Liver (tissue), 9 donors: ENCODE results near the gene UBXN1. TPM values are rescaled to one million over a fixed set of nuclear protein-coding genes. Genes with fewer than 3 reads are reported as not detected.

ENCODE experiments used
- DNase-seq: peaks from one replicate; pipeline ENCODE4 v3.0.0-alpha.2; 2017; ENCODE audit warnings: low spot score
- H3K27ac ChIP-seq, 2 donors: one replicate each; pipeline ENCODE4 v1.7.0; 2013; ENCODE audit warnings: inconsistent platforms in 2 of 2, low read length in 2 of 2, control low read depth in 1 of 2, low read depth in 1 of 2, mild to moderate bottlenecking in 1 of 2
- H3K27me3 ChIP-seq, 4 donors: one replicate each; pipeline versions ENCODE4 v1.6.1 to v1.7.0; 2013; ENCODE audit warnings: low read length in 3 of 4, inconsistent platforms in 1 of 4, mild to moderate bottlenecking in 1 of 4, moderate library complexity in 1 of 4; ENCODE audit not compliant: control insufficient read depth in 4 of 4, insufficient read depth in 4 of 4
- H3K36me3 ChIP-seq, 4 donors: one replicate each; pipeline versions ENCODE4 v1.6.1 to v1.7.0; 2013; ENCODE audit warnings: low read length in 3 of 4, mild to moderate bottlenecking in 3 of 4, low read depth in 1 of 4, moderate library complexity in 1 of 4; ENCODE audit not compliant: control insufficient read depth in 4 of 4, insufficient read depth in 3 of 4
- H3K4me1 ChIP-seq, 4 donors: one replicate each; pipeline versions ENCODE4 v1.6.1 to v1.7.0; 2013; ENCODE audit warnings: low read length in 3 of 4, mild to moderate bottlenecking in 3 of 4, moderate library complexity in 1 of 4; ENCODE audit not compliant: control insufficient read depth in 4 of 4, insufficient read depth in 4 of 4
- H3K4me3 ChIP-seq, 3 donors: one replicate each; pipeline versions ENCODE4 v1.6.1 to v1.7.0; 2013; ENCODE audit warnings: low read length in 3 of 3, control low read depth in 1 of 3, low read depth in 1 of 3, mild to moderate bottlenecking in 1 of 3
- H3K9ac ChIP-seq, 2 donors: one replicate each; pipeline ENCODE4 v1.7.0; 2013; ENCODE audit warnings: low read length in 2 of 2, mild to moderate bottlenecking in 2 of 2, moderate library complexity in 2 of 2, control low read depth in 1 of 2, low read depth in 1 of 2
- H3K9me3 ChIP-seq, 4 donors: one replicate each; pipeline versions ENCODE4 v1.6.1 to v1.7.0; 2013; ENCODE audit warnings: low read length in 3 of 4; ENCODE audit not compliant: control insufficient read depth in 4 of 4
- FOXA2 ChIP-seq: IDR thresholded peaks from 2 replicates; pipeline ENCODE4 v1.6.1; 2016; ENCODE audit warnings: antibody characterized with exemption
- HNF4G ChIP-seq: IDR thresholded peaks from 2 replicates; pipeline ENCODE4 v1.6.1; 2016; ENCODE audit warnings: antibody characterized with exemption
- RAD21 ChIP-seq, 2 donors: IDR thresholded peaks; 2 replicates each; pipeline ENCODE4 v1.6.1; 2016; ENCODE audit warnings: antibody characterized with exemption in 2 of 2, mild to moderate bottlenecking in 2 of 2
- SP1 ChIP-seq: IDR thresholded peaks from 2 replicates; pipeline ENCODE4 v1.6.1; 2018; ENCODE audit warnings: antibody characterized with exemption, mild to moderate bottlenecking
- YY1 ChIP-seq: IDR thresholded peaks from 2 replicates; pipeline ENCODE4 v1.6.1; 2016; ENCODE audit warnings: antibody characterized with exemption, mild to moderate bottlenecking
- WGBS: extraction: QIAGEN DNeasy Blood & Tissue Kit; methylation state at CpG from one replicate; pipeline ENCODE4 v1.1.7; 2013; 5-methylcytosine and 5-hydroxymethylcytosine counted together
- polyA plus RNA-seq, 2 donors: library from polyadenylated mRNA; stranded (reverse) in 1 of 2; unstranded in 1 of 2; fragments of 200-250 nt in 1 of 2; fragments of >200 nt in 1 of 2; fragmentation: Nextera tagmentation in 1 of 2; extraction: Ambion mirVana in 1 of 2; gene quantifications; one replicate each; pipeline versions ENCODE4 v1.2.1 to v1.2.3, GENCODE V29; 2013 to 2015
- total RNA-seq, 2 donors: library from RNA; depleted of rRNA; stranded (reverse); fragments of >200 nt; gene quantifications; one replicate each; pipeline ENCODE4 v1.2.3, GENCODE V29; 2014
- TF ChIP-seq, protein P1 (sequence below): IDR thresholded peaks from 2 replicates; pipeline ENCODE4 v1.6.1; 2016; ENCODE audit warnings: antibody characterized with exemption, mild to moderate bottlenecking
- TF ChIP-seq, protein P2 (sequence below): fragments of 150-350 bp; IDR thresholded peaks from 2 replicates; pipeline ENCODE4 v1.5.1; 2017; ENCODE audit warnings: improper control_type of control experiment, low read depth, low read length; ENCODE audit not compliant: missing input control
- TF ChIP-seq, protein P3 (sequence below): IDR thresholded peaks from 2 replicates; pipeline ENCODE4 v1.6.1; 2016; ENCODE audit warnings: antibody characterized with exemption
- donor health status: healthy.
- donor health status: healthy.
- donor health status: healthy.
- donor health status: healthy.
- donor health status: healthy.

Gene UBXN1
- total and polyA plus RNA-seq, 4 donors: 31.4 to 45.7 (median 41.2) TPM

DNA sequence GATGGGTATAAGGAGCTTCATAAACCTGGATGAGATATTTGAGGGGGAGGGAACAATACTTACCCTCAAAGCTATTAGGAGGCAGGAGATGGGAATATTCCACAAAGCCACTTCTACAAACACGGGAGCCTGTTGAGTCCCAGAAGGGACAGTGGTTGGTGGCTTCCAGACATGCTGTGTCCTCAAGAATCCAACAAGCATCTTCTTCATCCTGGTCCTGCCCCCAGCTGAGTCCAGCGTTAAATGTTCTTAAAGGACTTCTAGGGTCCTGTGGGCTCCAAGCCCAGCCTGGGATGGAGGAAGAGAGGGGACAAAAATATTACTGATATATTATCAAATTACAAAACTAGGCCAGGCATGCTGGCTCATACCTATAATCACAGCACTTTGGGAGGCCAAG lies 11.4 kb downstream of the UBXN1 start:
- TF ChIP-seq, protein P1, sequence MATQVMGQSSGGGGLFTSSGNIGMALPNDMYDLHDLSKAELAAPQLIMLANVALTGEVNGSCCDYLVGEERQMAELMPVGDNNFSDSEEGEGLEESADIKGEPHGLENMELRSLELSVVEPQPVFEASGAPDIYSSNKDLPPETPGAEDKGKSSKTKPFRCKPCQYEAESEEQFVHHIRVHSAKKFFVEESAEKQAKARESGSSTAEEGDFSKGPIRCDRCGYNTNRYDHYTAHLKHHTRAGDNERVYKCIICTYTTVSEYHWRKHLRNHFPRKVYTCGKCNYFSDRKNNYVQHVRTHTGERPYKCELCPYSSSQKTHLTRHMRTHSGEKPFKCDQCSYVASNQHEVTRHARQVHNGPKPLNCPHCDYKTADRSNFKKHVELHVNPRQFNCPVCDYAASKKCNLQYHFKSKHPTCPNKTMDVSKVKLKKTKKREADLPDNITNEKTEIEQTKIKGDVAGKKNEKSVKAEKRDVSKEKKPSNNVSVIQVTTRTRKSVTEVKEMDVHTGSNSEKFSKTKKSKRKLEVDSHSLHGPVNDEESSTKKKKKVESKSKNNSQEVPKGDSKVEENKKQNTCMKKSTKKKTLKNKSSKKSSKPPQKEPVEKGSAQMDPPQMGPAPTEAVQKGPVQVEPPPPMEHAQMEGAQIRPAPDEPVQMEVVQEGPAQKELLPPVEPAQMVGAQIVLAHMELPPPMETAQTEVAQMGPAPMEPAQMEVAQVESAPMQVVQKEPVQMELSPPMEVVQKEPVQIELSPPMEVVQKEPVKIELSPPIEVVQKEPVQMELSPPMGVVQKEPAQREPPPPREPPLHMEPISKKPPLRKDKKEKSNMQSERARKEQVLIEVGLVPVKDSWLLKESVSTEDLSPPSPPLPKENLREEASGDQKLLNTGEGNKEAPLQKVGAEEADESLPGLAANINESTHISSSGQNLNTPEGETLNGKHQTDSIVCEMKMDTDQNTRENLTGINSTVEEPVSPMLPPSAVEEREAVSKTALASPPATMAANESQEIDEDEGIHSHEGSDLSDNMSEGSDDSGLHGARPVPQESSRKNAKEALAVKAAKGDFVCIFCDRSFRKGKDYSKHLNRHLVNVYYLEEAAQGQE: no peak
- TF ChIP-seq SP1 (no peak), YY1 (no peak)
- Histone ChIP-seq H3K9ac (no peak overlapping the region), H3K4me3 (no peak overlapping the region), H3K36me3 (peaks cover 1 to 10% (median 6%) of the 10 kb centered on the region in 4 donors), H3K27ac (no peak overlapping the region), H3K27me3 (no peaks in the 10 kb centered on the region), H3K9me3 (no peaks in the 10 kb centered on the region), H3K4me1 (peaks cover 15 to 49% (median 35%) of the 10 kb centered on the region in 4 donors)
- 92% methylated on average over 2 of the region's 2 CpGs for WGBS
- no peak for DNase-seq

DNA sequence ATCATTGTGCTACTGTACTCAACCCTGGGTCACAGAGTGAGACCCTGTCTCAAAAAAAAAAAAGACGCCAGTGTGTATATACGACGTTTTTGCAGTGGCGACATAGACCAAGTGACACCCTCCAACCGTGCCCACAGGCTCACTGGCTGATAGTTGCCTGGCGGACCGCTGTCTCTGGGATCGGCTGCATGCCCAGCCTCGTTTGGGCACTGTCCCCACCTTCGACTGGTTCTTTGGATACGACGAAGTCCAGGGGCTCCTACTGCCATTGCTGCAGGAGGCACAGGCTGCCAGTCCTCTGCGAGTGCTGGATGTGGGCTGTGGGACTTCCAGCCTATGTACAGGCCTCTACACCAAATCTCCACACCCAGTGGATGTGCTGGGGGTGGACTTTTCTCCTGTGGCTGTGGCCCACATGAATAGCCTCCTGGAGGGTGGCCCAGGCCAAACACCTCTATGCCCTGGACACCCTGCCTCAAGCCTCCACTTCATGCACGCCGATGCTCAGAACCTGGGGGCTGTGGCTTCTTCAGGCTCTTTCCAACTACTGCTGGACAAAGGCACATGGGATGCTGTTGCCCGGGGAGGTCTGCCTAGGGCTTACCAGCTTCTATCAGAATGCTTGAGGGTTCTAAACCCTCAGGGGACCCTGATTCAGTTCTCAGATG lies 12.5 kb downstream of the UBXN1 start:
- no peak for TF ChIP-seq FOXA2
- no peak for TF ChIP-seq RAD21 (IDR thresholded peaks at IDR 0.05)
- TF ChIP-seq HNF4G: no peak
- TF ChIP-seq, protein P2, sequence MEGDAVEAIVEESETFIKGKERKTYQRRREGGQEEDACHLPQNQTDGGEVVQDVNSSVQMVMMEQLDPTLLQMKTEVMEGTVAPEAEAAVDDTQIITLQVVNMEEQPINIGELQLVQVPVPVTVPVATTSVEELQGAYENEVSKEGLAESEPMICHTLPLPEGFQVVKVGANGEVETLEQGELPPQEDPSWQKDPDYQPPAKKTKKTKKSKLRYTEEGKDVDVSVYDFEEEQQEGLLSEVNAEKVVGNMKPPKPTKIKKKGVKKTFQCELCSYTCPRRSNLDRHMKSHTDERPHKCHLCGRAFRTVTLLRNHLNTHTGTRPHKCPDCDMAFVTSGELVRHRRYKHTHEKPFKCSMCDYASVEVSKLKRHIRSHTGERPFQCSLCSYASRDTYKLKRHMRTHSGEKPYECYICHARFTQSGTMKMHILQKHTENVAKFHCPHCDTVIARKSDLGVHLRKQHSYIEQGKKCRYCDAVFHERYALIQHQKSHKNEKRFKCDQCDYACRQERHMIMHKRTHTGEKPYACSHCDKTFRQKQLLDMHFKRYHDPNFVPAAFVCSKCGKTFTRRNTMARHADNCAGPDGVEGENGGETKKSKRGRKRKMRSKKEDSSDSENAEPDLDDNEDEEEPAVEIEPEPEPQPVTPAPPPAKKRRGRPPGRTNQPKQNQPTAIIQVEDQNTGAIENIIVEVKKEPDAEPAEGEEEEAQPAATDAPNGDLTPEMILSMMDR: no peak
- Histone ChIP-seq H3K4me3 (peak overlapping the region; percentile 82 to 97 (median 96)), H3K27ac (peak overlapping the region; percentile 85 to 89), H3K4me1 (peaks cover 15 to 45% (median 32%) of the 10 kb centered on the region in 4 donors), H3K9me3 (no peaks in the 10 kb centered on the region), H3K36me3 (peaks cover 3 to 10% (median 6%) of the 10 kb centered on the region in 4 donors), H3K27me3 (no peaks in the 10 kb centered on the region), H3K9ac (peak overlapping the region; percentile 24 to 90)
- WGBS: 67% methylated on average over 16 of the region's 16 CpGs
- no peak for DNase-seq

DNA sequence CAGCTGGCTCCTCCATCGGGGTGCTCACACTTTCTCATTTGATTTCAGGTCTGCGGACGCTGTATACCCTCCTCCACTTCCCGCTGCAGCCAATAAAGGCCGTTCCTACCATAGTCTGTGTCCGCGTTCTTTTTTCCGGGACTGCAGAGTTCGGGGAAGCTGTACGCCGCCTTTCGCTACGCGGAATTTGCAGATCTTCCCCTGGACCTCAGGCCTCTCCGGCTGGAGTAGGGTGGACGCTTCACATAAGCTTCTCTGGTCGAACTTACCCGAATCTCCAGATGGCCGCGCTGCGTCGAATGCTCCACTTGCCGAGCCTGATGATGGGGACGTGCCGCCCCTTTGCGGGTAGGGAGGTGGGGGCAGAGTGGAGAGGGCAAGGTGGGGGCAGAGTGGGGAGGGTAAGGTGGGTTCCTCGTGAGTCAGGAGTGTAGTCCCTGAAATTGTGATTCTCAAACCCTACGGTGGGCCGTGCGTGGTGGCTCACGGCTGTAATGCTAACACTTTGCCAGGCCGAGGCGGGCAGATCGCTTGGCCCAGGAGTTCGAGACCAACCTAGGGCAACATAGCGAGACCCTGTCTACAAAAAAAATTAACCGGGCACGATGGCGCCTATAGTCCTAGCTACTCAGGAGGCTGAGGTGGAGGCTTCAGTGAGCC lies 13.1 kb downstream of the UBXN1 start:
- Histone ChIP-seq H3K27ac (peak overlapping the region; percentile 85 to 89), H3K36me3 (peaks cover 3 to 10% (median 6%) of the 10 kb centered on the region in 4 donors), H3K27me3 (no peaks in the 10 kb centered on the region), H3K4me3 (peak overlapping the region; percentile 82 to 97 (median 96)), H3K4me1 (peaks cover 13 to 38% (median 29%) of the 10 kb centered on the region in 4 donors), H3K9me3 (no peaks in the 10 kb centered on the region), H3K9ac (peak overlapping the region; percentile 68 to 90)
- TF ChIP-seq, protein P3, sequence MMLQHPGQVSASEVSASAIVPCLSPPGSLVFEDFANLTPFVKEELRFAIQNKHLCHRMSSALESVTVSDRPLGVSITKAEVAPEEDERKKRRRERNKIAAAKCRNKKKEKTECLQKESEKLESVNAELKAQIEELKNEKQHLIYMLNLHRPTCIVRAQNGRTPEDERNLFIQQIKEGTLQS: no peak
- 5% methylated on average over 39 of the region's 39 CpGs for WGBS
- no peak for DNase-seq
